Measurements from ENCODE around the gene BRIP1.

Gene BRIP1

DNA sequence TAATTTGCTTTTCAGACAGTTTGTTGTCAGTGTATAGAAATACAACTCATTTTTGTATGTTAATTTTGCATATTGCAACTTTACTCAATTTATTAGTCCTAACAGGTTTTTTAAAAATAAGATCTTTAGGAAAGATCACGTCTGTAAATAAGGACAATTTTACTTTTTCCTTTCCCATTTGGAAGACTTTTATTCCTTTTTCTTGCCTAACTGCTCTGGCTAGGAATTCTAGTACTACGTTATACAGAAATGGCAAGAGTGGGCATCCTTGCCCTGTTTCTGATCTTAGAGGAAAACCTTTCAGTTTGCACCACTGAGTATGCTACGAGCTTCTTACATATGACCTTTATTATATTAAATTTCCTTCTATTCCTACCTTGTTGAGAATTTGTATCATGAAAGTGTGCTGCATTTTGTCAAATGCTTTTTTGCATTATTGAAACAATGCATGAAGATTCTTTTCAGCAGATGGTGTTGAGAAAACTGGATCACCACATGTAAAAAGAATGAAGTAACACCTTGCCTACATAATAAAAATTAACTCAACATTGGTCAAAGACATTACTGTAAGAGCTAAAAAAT lies 113.4 kb downstream of the BRIP1 start:
- ATAC-seq (no peak), DNase-seq (no peak)
- Mint-ChIP-seq H3K4me1 (peaks cover 5% of the 10 kb centered on the region), H3K9me3 (peaks cover 11 to 19% of the 10 kb centered on the region in 2 donors), H3K27me3 (no peaks in the 10 kb centered on the region), H3K4me3 (no peak overlapping the region), H3K27ac (no peak overlapping the region)

DNA sequence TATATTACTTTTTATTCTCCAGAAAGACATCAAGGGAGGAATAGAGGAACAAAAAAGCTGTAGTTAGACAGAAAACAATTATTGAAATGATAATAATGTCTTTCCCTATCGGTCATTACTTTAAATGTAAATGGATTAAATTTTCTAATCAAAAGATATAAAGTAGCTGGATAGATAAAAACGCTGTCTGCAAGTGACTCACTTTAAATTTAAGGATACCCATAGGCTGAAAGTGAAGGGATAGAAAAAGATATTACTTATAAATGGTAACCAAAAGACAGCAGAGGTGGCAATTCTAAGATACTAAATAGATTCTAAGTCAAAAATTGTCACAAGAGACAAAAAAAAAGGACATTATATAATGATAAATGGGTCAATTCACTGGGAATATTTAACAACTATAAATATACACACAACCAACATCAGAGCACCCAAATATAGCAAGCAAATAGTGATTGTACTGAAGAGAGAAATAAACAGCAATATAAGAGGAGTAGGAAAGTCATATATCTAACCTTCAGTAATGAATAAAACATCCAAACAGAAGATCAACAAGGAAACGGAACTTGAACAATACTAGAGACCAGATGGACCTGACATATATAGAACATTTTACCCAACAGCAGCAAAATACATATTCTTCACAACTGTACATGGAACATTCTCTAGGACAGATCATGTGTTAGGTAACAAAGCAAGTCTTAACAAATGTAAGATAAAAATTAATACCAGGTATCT lies 116.9 kb downstream of the BRIP1 start:
- Mint-ChIP-seq H3K9me3 (peaks cover 11 to 19% of the 10 kb centered on the region in 2 donors), H3K4me1 (peaks cover 5% of the 10 kb centered on the region), H3K27ac (no peak overlapping the region), H3K4me3 (no peak overlapping the region), H3K27me3 (no peaks in the 10 kb centered on the region)
- no peak for ATAC-seq
- no peak for DNase-seq

DNA sequence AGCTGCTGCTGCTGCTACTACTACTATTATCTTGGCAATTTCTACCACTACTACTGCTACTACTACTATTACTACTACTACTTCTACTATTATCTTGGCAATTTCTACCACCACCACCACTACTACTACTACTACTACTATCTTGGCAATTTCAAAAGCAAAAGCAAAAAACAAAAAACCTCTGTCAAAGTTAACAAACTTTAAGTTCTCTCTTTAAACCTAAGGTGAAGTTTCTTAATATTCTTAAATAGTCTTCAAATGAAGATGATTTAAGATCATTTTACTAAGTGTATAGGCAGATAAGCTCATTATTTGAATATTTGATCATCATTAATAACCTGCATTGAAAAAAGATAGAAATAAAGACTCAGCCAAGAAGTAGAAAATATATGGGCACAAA lies 118.5 kb downstream of the BRIP1 start:
- Mint-ChIP-seq H3K4me3 (no peak overlapping the region), H3K4me1 (no peaks in the 10 kb centered on the region), H3K27me3 (no peaks in the 10 kb centered on the region), H3K9me3 (peaks cover 11 to 19% of the 10 kb centered on the region in 2 donors), H3K27ac (no peak overlapping the region)
- no peak for DNase-seq
- ATAC-seq: no peak

DNA sequence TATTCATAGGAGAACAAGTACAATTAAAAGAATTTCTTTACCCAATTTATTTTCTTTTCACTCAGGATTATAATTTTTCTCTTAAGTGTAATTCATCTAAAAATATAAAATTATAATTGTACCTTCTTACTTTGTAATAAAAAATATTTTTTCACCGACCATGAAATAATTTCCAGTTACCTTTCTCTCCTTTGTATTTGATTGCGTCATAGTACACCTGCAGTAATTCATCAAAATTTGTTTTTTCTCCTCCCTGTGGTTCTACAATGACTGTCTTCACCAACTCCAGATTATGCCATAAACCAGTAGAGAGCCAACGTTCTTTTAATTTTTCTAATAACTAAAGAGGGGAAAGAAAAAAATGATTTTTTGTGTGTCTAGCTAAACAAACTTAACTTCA lies 119.1 kb downstream of the BRIP1 start:
- no peak overlapping the region for H3K4me3 Mint-ChIP-seq
- H3K27ac Mint-ChIP-seq: no peak overlapping the region
- no peaks in the 10 kb centered on the region for H3K27me3 Mint-ChIP-seq
- no peak for ATAC-seq
- peaks cover 11 to 19% of the 10 kb centered on the region in 2 donors for H3K9me3 Mint-ChIP-seq
- no peaks in the 10 kb centered on the region for H3K4me1 Mint-ChIP-seq
- DNase-seq: no peak

DNA sequence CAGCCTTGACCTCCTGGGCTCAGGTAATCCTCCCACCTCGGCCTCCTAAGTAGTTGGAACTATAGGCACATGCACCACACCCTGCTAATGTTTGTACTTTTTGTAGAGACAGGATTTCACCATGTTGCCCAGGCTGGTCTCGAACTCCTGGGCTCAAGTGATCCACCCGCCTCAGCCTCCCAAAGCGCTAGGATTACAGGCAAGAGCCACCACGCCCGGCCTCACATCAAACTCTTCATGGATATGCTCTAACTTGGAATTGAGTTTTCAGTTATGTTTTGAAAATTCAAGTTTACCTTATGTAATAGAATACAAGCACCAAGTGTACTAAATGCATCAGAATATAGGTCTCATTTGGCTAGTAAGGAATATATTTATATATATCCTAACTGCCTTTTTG lies 119.6 kb downstream of the BRIP1 start:
- no peaks in the 10 kb centered on the region for H3K4me1 Mint-ChIP-seq
- DNase-seq (no peak), ATAC-seq (no peak)
- no peaks in the 10 kb centered on the region for H3K27me3 Mint-ChIP-seq
- peaks cover 11 to 19% of the 10 kb centered on the region in 2 donors for H3K9me3 Mint-ChIP-seq
- no peak overlapping the region for H3K27ac Mint-ChIP-seq
- H3K4me3 Mint-ChIP-seq: no peak overlapping the region

DNA sequence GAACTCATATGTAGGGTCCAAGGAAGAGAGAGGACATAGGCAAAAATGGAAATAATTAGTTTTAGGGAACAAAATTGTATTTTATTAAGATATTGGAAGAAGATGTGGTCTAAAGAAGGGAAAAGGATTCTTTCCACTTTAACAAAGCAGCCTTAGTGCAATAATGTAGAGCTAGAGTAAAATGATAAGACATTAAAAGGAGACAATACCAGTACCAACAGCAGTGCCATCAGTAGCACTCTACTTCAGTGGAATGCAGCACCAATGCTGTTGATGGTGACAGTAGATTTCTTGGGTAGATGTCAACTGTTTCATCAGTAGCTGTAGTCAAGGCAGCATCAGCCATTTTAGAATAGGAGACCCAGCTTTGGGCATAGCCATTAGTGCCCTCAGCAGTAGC lies 124.3 kb downstream of the BRIP1 start:
- Mint-ChIP-seq H3K27me3 (no peaks in the 10 kb centered on the region), H3K9me3 (no peaks in the 10 kb centered on the region), H3K27ac (no peak overlapping the region), H3K4me3 (no peak overlapping the region), H3K4me1 (no peaks in the 10 kb centered on the region)
- no peak for ATAC-seq
- no peak for DNase-seq

DNA sequence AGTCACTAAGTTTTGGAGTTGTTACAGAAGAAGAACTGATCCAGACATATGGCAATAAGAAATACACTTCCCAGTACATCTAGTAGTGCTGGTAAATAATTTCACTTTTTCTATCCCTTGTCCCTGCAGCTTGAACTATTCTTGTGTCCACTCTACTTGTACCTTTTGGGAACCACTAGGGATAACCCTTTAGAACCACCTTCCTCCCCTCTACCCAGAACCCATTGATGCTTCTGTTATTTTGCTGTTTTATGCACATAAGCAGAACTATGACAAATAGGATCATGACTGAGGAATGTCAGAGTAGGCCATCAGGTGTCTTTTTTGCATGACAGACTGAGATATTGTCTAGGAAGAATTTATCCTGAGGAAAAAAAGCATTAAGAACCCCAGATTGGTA lies 125.1 kb downstream of the BRIP1 start:
- ATAC-seq (no peak), DNase-seq (no peak)
- Mint-ChIP-seq H3K4me1 (no peaks in the 10 kb centered on the region), H3K27ac (no peak overlapping the region), H3K27me3 (no peaks in the 10 kb centered on the region), H3K4me3 (no peak overlapping the region), H3K9me3 (no peaks in the 10 kb centered on the region)

DNA sequence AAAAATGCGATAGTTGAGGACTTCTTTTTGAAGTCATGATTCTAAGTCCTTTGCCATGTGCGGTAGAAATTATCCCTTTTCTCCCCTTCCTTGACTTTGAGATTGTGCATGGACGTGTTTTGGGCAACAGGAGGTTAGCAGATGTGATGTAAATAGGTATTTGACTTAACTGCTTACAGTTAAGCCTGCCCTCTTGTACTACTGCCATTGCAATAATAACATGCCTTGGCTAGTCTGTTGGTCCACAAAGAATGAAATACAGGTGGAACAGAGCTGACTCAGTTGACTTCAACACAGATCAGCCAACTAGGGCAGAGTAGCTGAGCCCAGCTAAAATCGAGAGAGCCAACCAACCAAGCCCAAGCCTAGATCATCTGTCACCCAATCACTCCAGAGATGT lies 125.5 kb downstream of the BRIP1 start:
- H3K9me3 Mint-ChIP-seq: no peaks in the 10 kb centered on the region
- ATAC-seq (no peak), DNase-seq (no peak)
- no peak overlapping the region for H3K4me3 Mint-ChIP-seq
- no peak overlapping the region for H3K27ac Mint-ChIP-seq
- no peaks in the 10 kb centered on the region for H3K4me1 Mint-ChIP-seq
- no peaks in the 10 kb centered on the region for H3K27me3 Mint-ChIP-seq

DNA sequence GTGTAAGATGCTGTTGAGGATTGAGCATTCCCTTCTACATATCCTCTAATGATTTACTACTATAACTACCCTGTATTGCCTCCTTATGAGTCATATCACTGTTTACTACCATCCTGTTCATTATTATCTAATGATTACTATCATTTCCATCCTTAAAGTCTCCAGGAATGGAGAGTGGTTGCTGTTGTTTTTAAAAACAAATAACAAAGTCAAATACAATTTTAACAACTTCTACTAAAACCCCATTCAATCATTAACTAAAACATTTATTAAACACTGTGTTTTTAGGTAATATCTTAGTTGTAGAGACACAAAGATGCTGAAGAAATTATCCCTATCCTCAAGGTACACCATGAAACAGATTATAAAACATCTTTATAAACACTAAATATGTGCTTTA lies 126.9 kb downstream of the BRIP1 start:
- H3K4me3 Mint-ChIP-seq: no peak overlapping the region
- no peak for DNase-seq
- H3K9me3 Mint-ChIP-seq: no peaks in the 10 kb centered on the region
- H3K4me1 Mint-ChIP-seq: no peaks in the 10 kb centered on the region
- no peaks in the 10 kb centered on the region for H3K27me3 Mint-ChIP-seq
- no peak overlapping the region for H3K27ac Mint-ChIP-seq
- ATAC-seq: no peak

DNA sequence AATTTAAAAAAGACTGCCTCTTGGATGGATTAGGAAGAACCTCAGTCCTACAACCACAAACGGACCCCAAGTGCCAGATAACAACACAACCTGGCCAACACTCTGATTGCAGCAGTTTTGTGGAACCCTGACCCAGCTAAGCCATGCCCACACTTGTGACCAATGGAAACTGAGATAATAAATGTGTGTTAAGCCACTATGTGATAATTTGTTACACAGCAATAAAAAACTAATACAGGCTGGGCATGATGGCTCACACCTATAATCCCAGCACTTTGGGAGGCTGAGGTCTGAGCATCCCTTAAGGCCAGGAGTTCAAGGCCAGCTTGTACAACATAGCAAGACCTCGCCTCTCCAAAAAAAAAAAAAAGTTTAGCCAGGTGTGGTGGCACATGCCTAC lies 127.5 kb downstream of the BRIP1 start:
- Mint-ChIP-seq H3K27me3 (no peaks in the 10 kb centered on the region), H3K4me1 (no peaks in the 10 kb centered on the region), H3K4me3 (no peak overlapping the region), H3K27ac (no peak overlapping the region), H3K9me3 (no peaks in the 10 kb centered on the region)
- ATAC-seq (no peak), DNase-seq (no peak)

DNA sequence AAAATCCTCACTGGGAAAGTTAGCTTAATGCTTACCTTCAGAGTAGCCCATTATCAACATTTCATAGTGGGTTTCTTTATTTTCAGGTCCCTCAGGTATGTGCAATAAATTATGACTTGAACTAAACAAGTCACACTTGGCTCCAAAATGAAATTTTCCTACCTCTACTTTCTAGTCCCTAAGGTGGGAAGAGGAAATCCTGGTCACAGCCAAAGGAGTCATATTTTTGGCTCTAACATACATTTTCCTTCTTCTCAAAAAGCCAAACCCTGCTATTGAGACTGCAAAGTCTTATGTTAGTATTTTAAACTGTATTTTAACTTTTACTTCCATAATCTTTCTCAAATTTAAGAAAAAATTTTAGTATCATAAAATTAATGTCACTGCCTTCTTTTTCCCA lies 128.9 kb downstream of the BRIP1 start:
- ATAC-seq (no peak), DNase-seq (no peak)
- no peak overlapping the region for H3K27ac Mint-ChIP-seq
- H3K4me3 Mint-ChIP-seq: no peak overlapping the region
- H3K9me3 Mint-ChIP-seq: no peaks in the 10 kb centered on the region
- H3K4me1 Mint-ChIP-seq: no peaks in the 10 kb centered on the region
- H3K27me3 Mint-ChIP-seq: no peaks in the 10 kb centered on the region

DNA sequence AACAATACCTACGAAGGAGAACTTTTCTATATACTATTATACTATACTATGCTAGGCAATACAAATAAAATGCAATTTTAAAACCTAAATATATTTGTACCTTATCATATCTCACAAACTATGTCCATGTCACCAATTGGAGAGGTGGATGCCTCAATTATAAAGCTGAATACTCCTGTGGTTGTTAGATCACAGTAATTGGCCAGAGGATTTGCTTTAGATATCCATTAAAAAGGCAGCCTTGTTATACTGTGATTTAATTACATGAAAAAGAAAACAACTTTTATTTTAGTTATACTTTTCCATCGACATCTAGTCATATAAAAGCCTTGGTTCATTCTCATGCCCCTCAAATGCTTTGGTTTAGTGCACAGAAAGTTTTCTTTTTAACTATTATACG lies 129.3 kb downstream of the BRIP1 start:
- no peaks in the 10 kb centered on the region for H3K4me1 Mint-ChIP-seq
- H3K4me3 Mint-ChIP-seq: no peak overlapping the region
- no peak for DNase-seq
- ATAC-seq: no peak
- H3K9me3 Mint-ChIP-seq: no peaks in the 10 kb centered on the region
- H3K27ac Mint-ChIP-seq: no peak overlapping the region
- H3K27me3 Mint-ChIP-seq: no peaks in the 10 kb centered on the region

DNA sequence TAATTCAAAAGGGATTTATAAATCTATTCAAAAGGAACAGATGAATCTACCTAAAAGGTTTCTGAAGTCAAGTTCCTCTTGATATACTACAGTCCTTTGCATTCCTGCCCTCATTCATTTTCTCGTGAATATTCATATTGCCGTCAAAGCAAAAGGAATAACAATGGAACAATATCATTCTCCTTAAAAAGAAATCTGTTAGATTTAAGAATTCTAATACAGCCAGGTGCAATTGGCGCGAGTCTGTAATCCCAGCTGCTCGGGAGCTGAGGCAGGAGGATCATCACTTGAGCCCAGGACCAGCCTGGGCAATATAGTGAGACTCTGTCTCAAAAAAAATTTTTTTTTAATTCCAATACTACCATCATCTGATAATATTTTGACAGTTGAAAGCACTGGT lies 130.3 kb downstream of the BRIP1 start:
- H3K9me3 Mint-ChIP-seq: no peaks in the 10 kb centered on the region
- no peak overlapping the region for H3K27ac Mint-ChIP-seq

DNA sequence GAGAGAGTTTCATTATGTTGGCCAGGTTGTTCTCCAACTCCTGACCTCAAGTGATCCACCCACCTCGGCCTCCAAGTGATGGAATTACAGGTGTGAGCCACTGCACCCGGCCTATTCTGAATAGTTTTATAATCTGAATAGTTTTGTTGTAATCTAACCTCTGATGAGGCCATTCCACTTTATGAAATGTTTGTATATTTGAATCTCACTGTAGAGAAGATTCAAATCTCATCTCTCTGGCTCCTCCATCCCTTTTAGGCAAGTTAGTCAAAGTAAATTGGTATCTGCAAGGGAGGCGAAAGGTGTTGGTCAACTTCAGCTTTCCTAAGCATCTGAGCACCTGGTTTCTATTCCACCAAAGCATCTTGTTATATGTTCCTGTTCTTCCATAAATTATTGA lies 131.2 kb downstream of the BRIP1 start:
- ATAC-seq (no peak), DNase-seq (no peak)
- Mint-ChIP-seq H3K4me3 (no peak overlapping the region), H3K27ac (no peak overlapping the region), H3K27me3 (no peaks in the 10 kb centered on the region), H3K4me1 (no peaks in the 10 kb centered on the region), H3K9me3 (no peaks in the 10 kb centered on the region)

More for the DNA sequence above, 130.3 kb downstream of the BRIP1 start:
- ATAC-seq (no peak), DNase-seq (no peak)
- H3K4me3 Mint-ChIP-seq: no peak overlapping the region
- no peaks in the 10 kb centered on the region for H3K4me1 Mint-ChIP-seq
- no peaks in the 10 kb centered on the region for H3K27me3 Mint-ChIP-seq

DNA sequence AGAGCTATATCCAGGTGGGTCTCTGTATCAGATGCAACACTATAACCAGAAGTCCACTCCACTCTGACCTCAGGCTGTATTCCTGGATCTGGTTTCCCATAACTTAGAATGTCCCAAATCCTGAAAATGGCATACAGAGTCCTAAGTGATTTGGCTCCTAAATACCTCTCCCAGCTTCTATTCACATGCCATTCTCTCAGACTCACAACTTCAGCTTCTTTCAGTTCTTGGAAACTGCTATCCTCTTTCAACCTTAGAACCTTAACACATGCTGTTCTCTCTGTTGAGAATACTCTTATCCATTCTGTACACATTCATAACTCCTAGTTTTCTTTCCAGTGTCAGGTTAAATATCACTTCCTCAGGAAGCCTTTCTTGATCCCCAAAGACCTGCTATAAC lies 132.0 kb downstream of the BRIP1 start:
- Mint-ChIP-seq H3K4me1 (no peaks in the 10 kb centered on the region), H3K27ac (no peak overlapping the region), H3K4me3 (no peak overlapping the region), H3K9me3 (no peaks in the 10 kb centered on the region), H3K27me3 (no peaks in the 10 kb centered on the region)
- ATAC-seq (no peak), DNase-seq (no peak)

DNA sequence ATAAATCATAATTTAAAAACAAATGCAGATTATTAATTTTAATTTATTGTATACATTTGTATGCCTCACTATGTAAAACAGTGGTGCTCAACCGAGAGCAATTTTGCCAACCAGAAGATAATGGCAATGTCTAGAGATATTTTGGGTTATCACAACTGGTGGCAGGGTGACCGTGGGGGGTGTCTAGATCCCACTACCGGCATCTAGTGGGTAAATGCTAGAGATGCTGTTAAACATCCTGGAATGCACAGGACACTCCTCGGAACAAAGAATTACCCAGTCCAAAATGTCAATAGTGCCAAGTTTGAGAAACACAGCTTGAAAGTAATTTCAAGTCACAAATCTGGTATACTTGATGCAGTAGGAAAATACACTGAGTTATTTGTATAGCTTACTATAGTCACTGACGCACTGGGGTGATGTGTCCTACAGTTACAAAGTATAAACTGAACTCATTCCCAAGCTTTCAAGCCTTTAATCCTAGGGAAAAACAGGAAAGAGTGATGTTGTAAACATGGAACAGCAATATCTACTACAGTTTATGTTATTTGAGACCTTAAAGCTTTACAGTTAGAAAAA lies 133.5 kb downstream of the BRIP1 start:
- DNase-seq: no peak
- no peak for ATAC-seq
- no peaks in the 10 kb centered on the region for H3K4me1 Mint-ChIP-seq

More for the DNA sequence above, 133.5 kb downstream of the BRIP1 start:
- Mint-ChIP-seq H3K27ac (no peak overlapping the region), H3K4me3 (no peak overlapping the region), H3K27me3 (no peaks in the 10 kb centered on the region), H3K9me3 (no peaks in the 10 kb centered on the region)
